GM12891 (cell line): Measurements from ENCODE around the gene TRAPPC12.

Experiments
- PAX5 ChIP-seq: IDR thresholded peaks from 2 replicates; pipeline ENCODE4 v1.6.1; 2011; ENCODE audit warnings: low read length, moderate library complexity, mild to moderate bottlenecking; ENCODE audit not compliant: insufficient read depth, severe bottlenecking
- POLR2A ChIP-seq: IDR thresholded peaks from 2 replicates; pipeline ENCODE4 v1.6.1; 2011; ENCODE audit warnings: low read depth, low read length, control low read depth
- POLR2AphosphoS5 ChIP-seq: IDR thresholded peaks from 2 replicates; pipeline ENCODE4 v1.6.1; 2011; ENCODE audit warnings: low read depth, low read length, control low read depth
- TAF1 ChIP-seq: IDR thresholded peaks from 2 replicates; pipeline ENCODE4 v1.6.1; 2011; ENCODE audit warnings: low read depth, low read length, control low read depth

GRCh38 chr2:3332133-3332532 is 47.4 kb upstream of the TRAPPC12 start:
- no peak for TF ChIP-seq POLR2A
- no peak for TF ChIP-seq POLR2AphosphoS5
- no peak for TF ChIP-seq TAF1
- no peak for TF ChIP-seq PAX5
